Transverse colon (tissue), 3 donors: ENCODE data around the gene ESF1.
"Not testable (repeated sequence)": the region's sequence is repeated elsewhere in the genome, so short reads cannot be mapped to it uniquely, and the experiment has no call there.

ENCODE experiments used
- CTCF ChIP-seq, 5 experiments: fragments of 200-600 bp in 3 of 5; fragments of 450-650 bp in 2 of 5; sonication (generic) in 3 of 5; IDR thresholded peaks; 1 replicate in 2 of 5; 2 replicates in 3 of 5; pipeline ENCODE4 v1.5.1; 2016 to 2017; ENCODE audit warnings: antibody characterized with exemption in 5 of 5, inconsistent platforms in 3 of 5, mild to moderate bottlenecking in 2 of 5, moderate library complexity in 1 of 5
- POLR2A ChIP-seq: fragments of 450-650 bp; IDR thresholded peaks from one replicate; pipeline ENCODE4 v1.6.1; 2016; ENCODE audit warnings: antibody characterized with exemption, mild to moderate bottlenecking, moderate library complexity

- not testable (repeated sequence) for TF ChIP-seq CTCF (IDR thresholded peaks at IDR 0.05); POLR2A
Measured at GRCh38 chr20:13760451-13760946, 24.2 kb downstream of the ESF1 start.
